NT2/D1 (cell line): ENCODE measurements around the gene FERMT2.
"Not testable (repeated sequence)": the region's sequence is repeated elsewhere in the genome, so short reads cannot be mapped to it uniquely, and the experiment has no call there.

Experiments
- DNase-seq: peaks from one replicate; pipeline ENCODE4 v3.0.0-alpha.2; 2011; ENCODE audit warnings: low read depth, low spot score
- H3K27me3 ChIP-seq: 2 replicates; pipeline ENCODE4 v1.6.0; 2011; ENCODE audit warnings: mild to moderate bottlenecking; ENCODE audit not compliant: insufficient read length, insufficient read depth
- H3K36me3 ChIP-seq: 2 replicates; pipeline ENCODE4 v1.6.1; 2011; ENCODE audit warnings: mild to moderate bottlenecking, low read length, mixed read lengths; ENCODE audit not compliant: insufficient read depth, insufficient read length
- H3K4me1 ChIP-seq: 2 replicates; pipeline ENCODE4 v1.5.1; 2011; ENCODE audit not compliant: insufficient read depth, insufficient read length
- H3K4me3 ChIP-seq: 2 replicates; pipeline ENCODE4 v1.5.1; 2011; ENCODE audit warnings: low read depth; ENCODE audit not compliant: insufficient read length
- H3K9ac ChIP-seq: 2 replicates; pipeline ENCODE4 v1.6.0; 2011; ENCODE audit warnings: low read depth; ENCODE audit not compliant: insufficient read length
- H3K9me3 ChIP-seq: 2 replicates; pipeline ENCODE4 v1.5.1; 2011; ENCODE audit warnings: mild to moderate bottlenecking, low read length; ENCODE audit not compliant: insufficient read depth
- SUZ12 ChIP-seq: IDR thresholded peaks from 2 replicates; pipeline ENCODE4 v1.6.1; 2011; ENCODE audit not compliant: insufficient read length, insufficient read depth; ENCODE audit errors: extremely low read depth
- YY1 ChIP-seq: IDR thresholded peaks from 2 replicates; pipeline ENCODE4 v1.6.1; 2011; ENCODE audit not compliant: insufficient read length, insufficient read depth
- ZNF274 ChIP-seq: IDR thresholded peaks from 2 replicates; pipeline ENCODE4 v1.6.1; 2011; ENCODE audit warnings: mild to moderate bottlenecking, low read depth, low read length

The FERMT2 gene

DNA sequence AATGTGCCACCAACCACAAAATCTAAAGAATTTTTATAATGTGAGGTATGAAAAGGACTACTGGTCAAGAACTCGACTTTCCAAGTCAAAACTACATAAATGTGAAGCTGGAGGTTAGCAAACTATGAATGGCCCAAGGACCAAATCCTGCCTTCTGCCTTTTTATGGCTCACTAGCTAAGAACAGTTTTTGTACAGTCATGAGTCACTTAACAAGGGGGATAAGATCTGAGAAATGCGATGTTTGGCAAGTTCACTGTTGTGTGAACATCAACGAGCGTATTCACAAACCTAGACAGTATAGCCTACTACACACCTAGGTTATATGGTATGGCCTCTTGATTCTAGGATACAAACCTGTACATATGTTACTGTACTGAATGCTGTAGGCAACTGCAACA is 28.2 kb downstream of the FERMT2 start:
- no peak overlapping the region for H3K4me3 ChIP-seq
- TF ChIP-seq ZNF274 (no peak), SUZ12 (no peak), YY1 (no peak)
- H3K27me3 ChIP-seq, result no peaks in the 10 kb centered on the region
- DNase-seq, result no peak
- H3K4me1 ChIP-seq, result peaks cover 2% of the 10 kb centered on the region
- no peak overlapping the region for H3K9ac ChIP-seq
- no peaks in the 10 kb centered on the region for H3K9me3 ChIP-seq
- peaks cover 19% of the 10 kb centered on the region for H3K36me3 ChIP-seq

DNA sequence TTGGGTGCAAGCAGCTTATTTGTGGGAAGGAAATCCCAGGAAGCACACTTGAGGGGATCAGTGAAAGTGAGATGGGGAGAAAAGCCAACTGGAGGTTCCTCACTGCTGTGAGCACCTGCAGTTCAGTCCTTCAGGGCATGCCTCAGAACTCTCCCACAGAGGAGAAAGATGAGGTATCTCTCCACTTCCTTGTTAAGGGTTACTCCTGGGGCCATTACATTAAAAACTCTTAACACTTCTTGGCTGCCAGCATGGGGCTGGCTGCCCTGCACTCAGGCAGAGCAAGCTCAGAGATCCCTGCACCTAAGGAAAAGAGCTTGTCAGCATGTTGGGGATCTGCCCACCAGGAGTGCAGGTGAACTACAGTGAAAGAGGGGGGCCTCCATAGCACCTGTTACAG is 28.8 kb downstream of the FERMT2 start:
- Histone ChIP-seq H3K4me1 (peaks cover 2% of the 10 kb centered on the region), H3K9ac (no peak overlapping the region), H3K36me3 (peaks cover 25% of the 10 kb centered on the region), H3K27me3 (no peaks in the 10 kb centered on the region), H3K4me3 (no peak overlapping the region), H3K9me3 (no peaks in the 10 kb centered on the region)
- TF ChIP-seq ZNF274, result no peak
- TF ChIP-seq YY1, result no peak
- TF ChIP-seq SUZ12, result no peak
- DNase-seq, result no peak

DNA sequence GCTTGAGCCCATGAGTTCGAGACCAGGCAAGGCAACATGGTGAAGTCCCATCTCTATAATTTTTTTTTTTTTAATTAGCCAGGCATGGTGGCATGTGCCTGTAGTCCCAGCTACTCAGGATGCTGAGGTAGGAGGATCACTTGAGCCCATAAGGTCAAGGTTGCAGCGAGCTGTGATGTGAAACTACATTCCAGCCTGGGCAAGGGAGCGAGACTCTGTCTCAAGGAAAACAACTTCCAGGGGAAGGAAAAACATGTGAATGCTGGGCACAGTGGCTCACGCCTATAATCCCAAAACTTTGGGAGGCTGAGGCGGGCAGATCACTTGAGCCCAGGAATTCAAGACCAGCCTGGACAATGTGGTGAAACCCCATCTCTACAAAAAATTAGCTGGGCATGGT is 30.4 kb downstream of the FERMT2 start:
- not testable (repeated sequence) for H3K4me1 ChIP-seq, DNase-seq, H3K27me3 ChIP-seq, H3K4me3 ChIP-seq, H3K9ac ChIP-seq, H3K9me3 ChIP-seq
- H3K36me3 ChIP-seq, result peaks cover 26% of the 10 kb centered on the region

DNA sequence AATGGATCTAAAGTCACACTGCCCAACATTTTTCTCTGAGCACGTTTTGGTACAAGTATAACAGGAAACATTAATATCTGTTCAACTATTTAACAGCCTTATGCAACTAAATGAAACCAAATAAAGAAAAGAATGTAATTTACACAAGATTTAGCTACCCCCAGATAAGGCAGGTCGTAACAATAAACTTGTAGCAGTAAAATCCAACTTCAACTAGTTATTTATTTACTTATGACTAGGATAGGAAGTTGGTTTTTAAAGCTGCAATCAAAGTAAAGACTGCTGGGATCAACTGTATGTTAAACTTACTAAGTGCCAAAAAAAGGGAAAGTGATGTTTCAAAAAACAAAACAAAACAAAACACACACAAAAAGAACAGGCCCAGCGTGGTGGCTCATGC is 30.9 kb downstream of the FERMT2 start:
- Histone ChIP-seq H3K9ac (no peak overlapping the region), H3K36me3 (peaks cover 26% of the 10 kb centered on the region), H3K4me3 (no peak overlapping the region), H3K4me1 (peaks cover 2% of the 10 kb centered on the region), H3K9me3 (no peaks in the 10 kb centered on the region), H3K27me3 (no peaks in the 10 kb centered on the region)
- DNase-seq, result no peak
- no peak for TF ChIP-seq YY1
- TF ChIP-seq SUZ12, result no peak
- no peak for TF ChIP-seq ZNF274

DNA sequence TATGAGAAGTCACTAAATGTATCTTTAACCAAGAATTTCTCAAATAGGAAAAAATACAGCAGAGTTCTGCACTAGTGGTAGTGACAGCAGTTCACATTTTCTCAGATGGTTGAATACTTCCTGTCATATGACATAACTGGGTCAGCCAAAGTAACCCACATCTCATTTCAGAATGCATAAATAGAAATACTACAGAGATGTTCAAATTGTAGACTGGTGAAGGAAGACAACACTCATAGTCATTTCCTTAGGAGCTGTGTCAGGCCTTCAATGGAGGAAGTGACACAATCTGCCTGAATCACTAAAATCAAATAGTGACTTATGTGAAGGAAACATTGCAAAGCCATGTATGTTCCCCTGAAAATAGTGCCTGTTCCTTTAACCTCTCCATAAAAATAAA is 32.4 kb downstream of the FERMT2 start:
- Histone ChIP-seq H3K4me3 (no peak overlapping the region), H3K36me3 (peaks cover 28% of the 10 kb centered on the region), H3K4me1 (peaks cover 2% of the 10 kb centered on the region), H3K9ac (no peak overlapping the region), H3K9me3 (no peaks in the 10 kb centered on the region), H3K27me3 (no peaks in the 10 kb centered on the region)
- no peak for DNase-seq
- no peak for TF ChIP-seq SUZ12
- no peak for TF ChIP-seq YY1
- no peak for TF ChIP-seq ZNF274

DNA sequence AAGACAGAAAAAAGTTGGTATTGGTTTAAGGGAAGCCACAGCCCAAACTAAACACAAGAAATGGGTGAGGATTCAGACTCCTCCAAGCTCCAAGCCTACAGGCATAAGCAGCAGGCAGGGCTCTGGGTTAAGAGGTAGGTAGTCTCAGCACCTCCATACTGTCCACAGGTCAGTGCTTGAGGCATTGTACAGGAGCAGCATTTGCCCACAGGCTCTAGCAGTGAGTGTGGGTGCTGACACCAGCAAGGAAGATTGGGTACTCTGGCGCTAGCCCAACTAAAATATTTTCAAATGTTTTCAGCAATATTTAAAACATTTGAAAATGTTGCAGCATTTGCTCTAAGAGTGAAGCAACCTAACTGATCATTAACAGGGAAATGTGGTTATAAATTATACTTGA is 33.1 kb downstream of the FERMT2 start:
- H3K36me3 ChIP-seq, result peaks cover 28% of the 10 kb centered on the region
- no peaks in the 10 kb centered on the region for H3K9me3 ChIP-seq
- no peak overlapping the region for H3K9ac ChIP-seq
- no peak for DNase-seq
- no peak overlapping the region for H3K4me3 ChIP-seq
- H3K27me3 ChIP-seq, result no peaks in the 10 kb centered on the region
- peaks cover 2% of the 10 kb centered on the region for H3K4me1 ChIP-seq
- no peak for TF ChIP-seq ZNF274
- TF ChIP-seq SUZ12, result no peak
- no peak for TF ChIP-seq YY1

DNA sequence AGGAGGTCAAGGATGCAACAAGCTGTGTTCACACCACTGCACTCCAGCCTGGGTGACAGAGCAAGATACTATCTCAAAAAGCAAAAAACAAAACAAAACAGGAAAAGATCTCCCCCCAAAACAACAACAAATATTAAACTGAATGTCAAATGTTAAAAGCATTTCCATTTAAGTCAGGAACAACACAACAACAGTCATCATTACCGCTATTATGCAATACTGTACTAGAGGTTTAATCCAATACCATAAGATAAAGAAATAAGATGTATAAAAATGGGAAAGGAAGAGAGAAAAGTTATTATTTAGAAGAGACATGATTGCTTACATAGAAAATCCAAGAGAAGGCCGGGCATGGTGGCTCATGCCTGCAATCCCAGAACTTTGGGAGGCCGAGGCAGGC is 36.6 kb downstream of the FERMT2 start:
- TF ChIP-seq SUZ12, result no peak
- no peak for TF ChIP-seq YY1
- no peak for TF ChIP-seq ZNF274
- H3K9me3 ChIP-seq, result no peaks in the 10 kb centered on the region
- no peaks in the 10 kb centered on the region for H3K27me3 ChIP-seq
- H3K36me3 ChIP-seq, result peaks cover 22% of the 10 kb centered on the region
- peaks cover 2% of the 10 kb centered on the region for H3K4me1 ChIP-seq
- DNase-seq, result no peak
- H3K4me3 ChIP-seq, result no peak overlapping the region
- no peak overlapping the region for H3K9ac ChIP-seq

DNA sequence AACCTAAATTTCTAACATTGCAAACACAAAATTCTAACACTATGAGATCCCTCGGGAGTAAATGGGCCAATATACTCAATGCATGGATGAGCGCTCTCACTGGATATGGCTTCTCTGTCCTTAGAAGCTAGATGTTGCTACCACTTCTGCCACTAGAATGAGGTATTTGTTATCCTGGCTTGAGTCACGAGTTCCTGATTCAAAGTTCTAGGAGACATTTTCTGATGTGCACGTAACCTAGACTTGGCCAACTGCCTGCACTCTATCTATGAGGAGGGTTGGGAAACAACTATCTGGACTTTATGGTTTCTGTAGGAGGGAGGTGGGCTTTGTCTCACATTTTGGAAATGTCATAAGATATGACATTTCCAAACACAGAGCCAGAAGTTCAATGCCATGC is 37.6 kb downstream of the FERMT2 start:
- no peak for DNase-seq
- no peaks in the 10 kb centered on the region for H3K27me3 ChIP-seq
- peaks cover 21% of the 10 kb centered on the region for H3K36me3 ChIP-seq

More for the DNA sequence above, 37.6 kb downstream of the FERMT2 start:
- no peak overlapping the region for H3K9ac ChIP-seq
- no peak overlapping the region for H3K4me3 ChIP-seq
- peaks cover 2% of the 10 kb centered on the region for H3K4me1 ChIP-seq
- TF ChIP-seq SUZ12, result no peak
- no peak for TF ChIP-seq ZNF274
- TF ChIP-seq YY1, result no peak
- no peaks in the 10 kb centered on the region for H3K9me3 ChIP-seq
